CD14-positive monocyte (primary cell): ENCODE results near the gene TBC1D5. TPM values are rescaled to one million over a fixed set of nuclear protein-coding genes. Genes with fewer than 3 reads are reported as not detected.

Source experiments
- DNase-seq, 3 donors: peaks; one replicate each; pipeline ENCODE4 v3.0.0-alpha.2; 2011 to 2022
- H2AFZ ChIP-seq: 2 replicates; pipeline ENCODE4 v1.6.0; 2012; ENCODE audit warnings: mild to moderate bottlenecking, low read depth, low read length, inconsistent platforms; ENCODE audit not compliant: insufficient read depth, poor library complexity, severe bottlenecking
- H3K27ac ChIP-seq, 2 donors: 1 replicate in 1 of 2; 2 replicates in 1 of 2; pipeline ENCODE4 v1.5.1; 2012 to 2013; ENCODE audit warnings: low read length in 2 of 2, control low read depth in 1 of 2, inconsistent platforms in 1 of 2, low read depth in 1 of 2, mild to moderate bottlenecking in 1 of 2
- H3K27me3 ChIP-seq, 2 donors: one replicate each; pipeline versions ENCODE4 v1.6.0 to v1.6.1; 2011 to 2013; ENCODE audit warnings: low read length in 2 of 2; ENCODE audit not compliant: control insufficient read depth in 2 of 2, insufficient read depth in 2 of 2
- H3K36me3 ChIP-seq, 2 donors: replicated peaks in 1 of 2; 1 replicate in 1 of 2; 2 replicates in 1 of 2; pipeline versions ENCODE4 v1.5.1 to v1.6.1; 2012 to 2013; ENCODE audit warnings: low read length in 2 of 2, control low read depth in 1 of 2, inconsistent platforms in 1 of 2, mild to moderate bottlenecking in 1 of 2; ENCODE audit not compliant: insufficient read depth in 2 of 2, control insufficient read depth in 1 of 2
- H3K4me1 ChIP-seq, 2 donors: 1 replicate in 1 of 2; 2 replicates in 1 of 2; pipeline versions ENCODE4 v1.5.1 to v1.6.1; 2012 to 2013; ENCODE audit warnings: low read length in 2 of 2, control low read depth in 1 of 2, inconsistent platforms in 1 of 2, mild to moderate bottlenecking in 1 of 2, moderate library complexity in 1 of 2; ENCODE audit not compliant: insufficient read depth in 2 of 2, control insufficient read depth in 1 of 2
- H3K4me2 ChIP-seq: replicated peaks from 2 replicates; pipeline ENCODE3; 2012; ENCODE audit warnings: low read length, moderate library complexity, mild to moderate bottlenecking; ENCODE audit not compliant: poor library complexity, severe bottlenecking; ENCODE audit errors: extremely low read depth
- H3K4me3 ChIP-seq, 3 experiments: fragments of 200-600 bp in 1 of 3; sonication (generic) in 1 of 3; replicated peaks in 1 of 3; 1 replicate in 2 of 3; 2 replicates in 1 of 3; pipeline ENCODE4 v1.5.1; 2011 to 2013; ENCODE audit warnings: low read length in 3 of 3, mild to moderate bottlenecking in 3 of 3, control low read depth in 2 of 3, low read depth in 2 of 3, inconsistent platforms in 1 of 3, moderate library complexity in 1 of 3
- H3K79me2 ChIP-seq: 2 replicates; pipeline ENCODE4 v1.6.0; 2012; ENCODE audit warnings: mild to moderate bottlenecking, control low read depth, inconsistent platforms, low read length, moderate library complexity; ENCODE audit not compliant: insufficient read depth
- H3K9ac ChIP-seq: 2 replicates; pipeline ENCODE4 v1.6.0; 2017; ENCODE audit warnings: low read length, mild to moderate bottlenecking; ENCODE audit not compliant: insufficient read depth, poor library complexity, severe bottlenecking
- H3K9me3 ChIP-seq, 2 donors: replicated peaks in 1 of 2; 1 replicate in 1 of 2; 2 replicates in 1 of 2; pipeline versions ENCODE4 v1.5.1 to v1.6.1; 2012 to 2013; ENCODE audit warnings: low read length in 2 of 2, control low read depth in 1 of 2; ENCODE audit not compliant: control insufficient read depth in 1 of 2, insufficient read depth in 1 of 2
- H4K20me1 ChIP-seq: 2 replicates; pipeline ENCODE4 v1.6.0; 2012; ENCODE audit warnings: mild to moderate bottlenecking, low read length, control low read depth, moderate library complexity; ENCODE audit not compliant: insufficient read depth
- H3K27ac Mint-ChIP-seq, 7 donors: one replicate each; pipeline ENCODE4 v1.8.0; 2020; ENCODE audit warnings: mild to moderate bottlenecking in 7 of 7, mixed read lengths in 7 of 7, moderate library complexity in 6 of 7, inconsistent platforms in 2 of 7
- H3K27me3 Mint-ChIP-seq, 3 donors: one replicate each; pipeline ENCODE4 v1.8.0; 2021 to 2022; ENCODE audit warnings: low read depth in 3 of 3, mild to moderate bottlenecking in 3 of 3, mixed read lengths in 3 of 3, moderate library complexity in 3 of 3, inconsistent platforms in 1 of 3
- H3K36me3 Mint-ChIP-seq, 2 donors: one replicate each; pipeline ENCODE4 v1.8.0; 2020; ENCODE audit warnings: mixed read lengths in 2 of 2, inconsistent platforms in 1 of 2, mild to moderate bottlenecking in 1 of 2
- H3K4me1 Mint-ChIP-seq: one replicate; pipeline ENCODE4 v1.8.0; 2020; ENCODE audit warnings: mild to moderate bottlenecking, mixed read lengths
- H3K4me3 Mint-ChIP-seq, 2 donors: one replicate each; pipeline ENCODE4 v1.8.0; 2020; ENCODE audit warnings: mild to moderate bottlenecking in 2 of 2, mixed read lengths in 2 of 2, moderate library complexity in 1 of 2
- H3K9me3 Mint-ChIP-seq, 7 donors: one replicate each; pipeline ENCODE4 v1.8.0; 2020 to 2022; ENCODE audit warnings: mixed read lengths in 7 of 7, mild to moderate bottlenecking in 6 of 7, moderate library complexity in 6 of 7, inconsistent platforms in 2 of 7
- WGBS: methylation state at CpG from one replicate; pipeline ENCODE4 v1.1.5; 2013; ENCODE audit warnings: missing lambda C conversion rate; ENCODE audit not compliant: insufficient coverage; 5-methylcytosine and 5-hydroxymethylcytosine counted together
- intact Hi-C, 2 donors: fragments of 100-400 bp; cut with micrococcal nuclease; formaldehyde crosslinking; loops; one replicate each; pipeline versions ENCODE4 v1.15.0 to v1.15.1; 2023
- polyA plus RNA-seq, 3 donors: library from polyadenylated mRNA; depleted of rRNA in 1 of 3; unstranded in 2 of 3; stranded (reverse) in 1 of 3; fragments of 300-500 nt in 2 of 3; fragments of >200 nt in 1 of 3; fragmentation: Illumina TruSeq in 2 of 3; gene quantifications; 1 replicate in 2 of 3; 2 replicates in 1 of 3; pipeline ENCODE4 v1.2.3, GENCODE V29; 2012 to 2021
- TF ChIP-seq, protein P1 (sequence below): fragments of 200-600 bp; IDR thresholded peaks from one replicate; pipeline ENCODE4 v1.8.0; 2022; ENCODE audit warnings: antibody characterized with exemption, mild to moderate bottlenecking

Gene TBC1D5
- polyA plus RNA-seq, 3 donors: 17.6 to 35.3 (median 21.0) TPM

DNA sequence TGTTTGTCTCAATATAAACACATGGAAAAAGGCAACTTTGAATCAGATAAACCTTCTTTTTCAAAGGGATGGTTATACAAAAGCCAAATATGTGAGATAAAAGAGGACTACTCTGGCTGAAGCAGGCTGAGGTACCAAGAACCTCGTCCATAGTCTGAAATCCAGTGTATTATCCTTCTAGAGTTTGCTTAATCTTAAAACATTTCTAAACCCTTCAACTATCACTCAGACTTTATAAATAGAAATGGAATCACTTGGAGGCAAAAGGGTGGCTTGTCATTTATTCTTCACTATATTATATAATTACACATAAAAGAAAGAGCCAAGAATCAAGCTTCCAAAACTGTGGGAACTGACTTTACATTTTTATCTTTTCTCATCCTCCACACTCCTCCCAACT lies 554.1 kb downstream of the TBC1D5 start:
- intact Hi-C loops: no loop called here
- Mint-ChIP-seq H3K27me3 (no peaks in the 10 kb centered on the region), H3K27ac (no peak overlapping the region), H3K4me3 (no peak overlapping the region), H3K36me3 (peaks cover 24% of the 10 kb centered on the region in 2 donors), H3K4me1 (peaks cover 13% of the 10 kb centered on the region), H3K9me3 (no peaks in the 10 kb centered on the region)
- Histone ChIP-seq H3K9me3 (no peaks in the 10 kb centered on the region), H4K20me1 (no peaks in the 10 kb centered on the region), H3K4me3 (no peak overlapping the region), H2AFZ (no peak overlapping the region), H3K79me2 (no peaks in the 10 kb centered on the region), H3K27me3 (no peaks in the 10 kb centered on the region), H3K4me2 (no peak overlapping the region), H3K36me3 (peaks cover 11 to 20% of the 10 kb centered on the region in 2 donors), H3K27ac (no peak overlapping the region), H3K9ac (no peak overlapping the region), H3K4me1 (peaks cover 16 to 19% of the 10 kb centered on the region in 2 donors)
- no CpG with 5 or more reads among the region's 1 CpG for WGBS
- DNase-seq: no peak
- TF ChIP-seq, protein P1, sequence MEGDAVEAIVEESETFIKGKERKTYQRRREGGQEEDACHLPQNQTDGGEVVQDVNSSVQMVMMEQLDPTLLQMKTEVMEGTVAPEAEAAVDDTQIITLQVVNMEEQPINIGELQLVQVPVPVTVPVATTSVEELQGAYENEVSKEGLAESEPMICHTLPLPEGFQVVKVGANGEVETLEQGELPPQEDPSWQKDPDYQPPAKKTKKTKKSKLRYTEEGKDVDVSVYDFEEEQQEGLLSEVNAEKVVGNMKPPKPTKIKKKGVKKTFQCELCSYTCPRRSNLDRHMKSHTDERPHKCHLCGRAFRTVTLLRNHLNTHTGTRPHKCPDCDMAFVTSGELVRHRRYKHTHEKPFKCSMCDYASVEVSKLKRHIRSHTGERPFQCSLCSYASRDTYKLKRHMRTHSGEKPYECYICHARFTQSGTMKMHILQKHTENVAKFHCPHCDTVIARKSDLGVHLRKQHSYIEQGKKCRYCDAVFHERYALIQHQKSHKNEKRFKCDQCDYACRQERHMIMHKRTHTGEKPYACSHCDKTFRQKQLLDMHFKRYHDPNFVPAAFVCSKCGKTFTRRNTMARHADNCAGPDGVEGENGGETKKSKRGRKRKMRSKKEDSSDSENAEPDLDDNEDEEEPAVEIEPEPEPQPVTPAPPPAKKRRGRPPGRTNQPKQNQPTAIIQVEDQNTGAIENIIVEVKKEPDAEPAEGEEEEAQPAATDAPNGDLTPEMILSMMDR: no peak

DNA sequence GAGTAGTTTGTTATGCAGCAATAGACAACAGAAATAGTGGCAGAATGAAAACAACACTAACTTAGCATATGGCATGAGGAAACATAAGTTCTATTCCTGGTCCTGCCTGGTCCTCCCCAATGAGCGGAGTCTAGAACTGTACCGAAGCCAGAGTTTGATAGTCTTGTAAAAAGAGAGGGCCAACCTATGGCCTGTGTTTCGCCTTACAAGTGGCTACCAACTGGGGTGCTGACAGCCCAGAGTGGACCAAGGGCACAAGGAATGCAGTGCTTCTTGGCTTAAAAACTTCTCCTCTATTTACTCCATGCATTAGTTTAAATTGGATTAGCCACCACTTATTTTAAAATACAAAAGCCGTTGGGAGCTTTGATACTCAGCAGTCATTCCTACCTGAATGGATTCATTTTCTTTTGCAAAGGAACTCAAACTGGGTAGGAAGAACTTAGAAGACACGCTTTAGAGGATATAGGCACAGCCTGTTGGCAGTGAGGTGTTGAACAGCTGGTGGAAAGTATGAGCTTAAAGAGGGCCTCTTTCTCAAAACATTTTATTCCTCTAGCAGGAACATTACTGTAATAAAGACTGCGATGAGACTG lies 554.7 kb downstream of the TBC1D5 start:
- peaks cover 31% of the 10 kb centered on the region in 2 donors for H3K36me3 Mint-ChIP-seq
- 100% methylated on average over 3 of the region's 6 CpGs for WGBS
- H3K27ac Mint-ChIP-seq: no peak overlapping the region
- no peak overlapping the region for H2AFZ ChIP-seq
- no peaks in the 10 kb centered on the region for H3K27me3 Mint-ChIP-seq
- H3K27me3 ChIP-seq: no peaks in the 10 kb centered on the region
- no peaks in the 10 kb centered on the region for H3K9me3 Mint-ChIP-seq
- no peak overlapping the region for H3K27ac ChIP-seq
- no peak for DNase-seq
- peaks cover 16 to 19% of the 10 kb centered on the region in 2 donors for H3K4me1 ChIP-seq
- H3K4me2 ChIP-seq: no peak overlapping the region
- H3K4me3 Mint-ChIP-seq: no peak overlapping the region
- H3K9me3 ChIP-seq: no peaks in the 10 kb centered on the region
- no peak overlapping the region for H3K9ac ChIP-seq
- peaks cover 13% of the 10 kb centered on the region for H3K4me1 Mint-ChIP-seq
- peaks cover 17 to 27% of the 10 kb centered on the region in 2 donors for H3K36me3 ChIP-seq
- H3K79me2 ChIP-seq: no peaks in the 10 kb centered on the region
- TF ChIP-seq, protein P1: no peak
- no peaks in the 10 kb centered on the region for H4K20me1 ChIP-seq
- intact Hi-C loops: no loop called here
- H3K4me3 ChIP-seq: no peak overlapping the region
